IMR-90 (cell line): ENCODE data around the gene SPRR3.

Source experiments
- BHLHE40 ChIP-seq: fragments of 150-350 bp; IDR thresholded peaks from 2 replicates; pipeline ENCODE4 v1.6.1; 2016; ENCODE audit warnings: mild to moderate bottlenecking, low read depth, low read length
- FOS ChIP-seq: fragments of 150-350 bp; IDR thresholded peaks from 2 replicates; pipeline ENCODE4 v1.6.1; 2016; ENCODE audit warnings: low read depth, low read length
- POLR2A ChIP-seq: IDR thresholded peaks from 2 replicates; pipeline ENCODE4 v1.6.1; 2012; ENCODE audit warnings: mild to moderate bottlenecking, low read depth, low read length
- TF ChIP-seq, protein P1 (sequence below): conservative IDR thresholded peaks from 2 replicates; pipeline ENCODE4 v1.5.1; 2012; ENCODE audit warnings: mild to moderate bottlenecking, low read depth, low read length, improper control_type of control experiment

GRCh38 chr1:152996633-152997400 lies 4.7 kb upstream of the SPRR3 start:
- TF ChIP-seq POLR2A (no peak), BHLHE40 (no peak), FOS (no peak)
- TF ChIP-seq, protein P1, sequence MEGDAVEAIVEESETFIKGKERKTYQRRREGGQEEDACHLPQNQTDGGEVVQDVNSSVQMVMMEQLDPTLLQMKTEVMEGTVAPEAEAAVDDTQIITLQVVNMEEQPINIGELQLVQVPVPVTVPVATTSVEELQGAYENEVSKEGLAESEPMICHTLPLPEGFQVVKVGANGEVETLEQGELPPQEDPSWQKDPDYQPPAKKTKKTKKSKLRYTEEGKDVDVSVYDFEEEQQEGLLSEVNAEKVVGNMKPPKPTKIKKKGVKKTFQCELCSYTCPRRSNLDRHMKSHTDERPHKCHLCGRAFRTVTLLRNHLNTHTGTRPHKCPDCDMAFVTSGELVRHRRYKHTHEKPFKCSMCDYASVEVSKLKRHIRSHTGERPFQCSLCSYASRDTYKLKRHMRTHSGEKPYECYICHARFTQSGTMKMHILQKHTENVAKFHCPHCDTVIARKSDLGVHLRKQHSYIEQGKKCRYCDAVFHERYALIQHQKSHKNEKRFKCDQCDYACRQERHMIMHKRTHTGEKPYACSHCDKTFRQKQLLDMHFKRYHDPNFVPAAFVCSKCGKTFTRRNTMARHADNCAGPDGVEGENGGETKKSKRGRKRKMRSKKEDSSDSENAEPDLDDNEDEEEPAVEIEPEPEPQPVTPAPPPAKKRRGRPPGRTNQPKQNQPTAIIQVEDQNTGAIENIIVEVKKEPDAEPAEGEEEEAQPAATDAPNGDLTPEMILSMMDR, result no peak
